Neural cell (in vitro differentiated cells): ENCODE measurements around the gene ZDHHC14. TPM values are rescaled to one million over a fixed set of nuclear protein-coding genes. Genes with fewer than 3 reads are reported as not detected.

ENCODE experiments used
- H2AFZ ChIP-seq: fragments of 200-600, 300-800 bp; sonication (generic), shearing (Covaris generic); 2 replicates; pipeline ENCODE4 v1.6.0; 2014; ENCODE audit warnings: low read depth, mild to moderate bottlenecking, antibody characterized with exemption, low read length, moderate library complexity
- H3F3A ChIP-seq: fragments of 200-600 bp; shearing (Covaris generic); 2 replicates; pipeline ENCODE4 v1.6.1; 2016; ENCODE audit warnings: mild to moderate bottlenecking, moderate library complexity, mixed read lengths, antibody characterized with exemption, low read length; ENCODE audit not compliant: insufficient read depth, poor library complexity, severe bottlenecking
- H3K27ac ChIP-seq: fragments of 200-600, 300-800 bp; sonication (generic), shearing (Covaris generic); 2 replicates; pipeline ENCODE4 v1.5.1; 2014; ENCODE audit warnings: mild to moderate bottlenecking, low read length, moderate library complexity
- H3K27me3 ChIP-seq: fragments of 300-800, 200-600 bp; sonication (generic), shearing (Covaris generic); 2 replicates; pipeline ENCODE4 v1.6.0; 2014; ENCODE audit warnings: mild to moderate bottlenecking, low read depth, low read length, moderate library complexity; ENCODE audit not compliant: insufficient read depth
- H3K36me3 ChIP-seq: fragments of 300-800, 200-600 bp; sonication (generic), shearing (Covaris generic); 2 replicates; pipeline ENCODE4 v1.5.1; 2014; ENCODE audit warnings: mild to moderate bottlenecking, antibody characterized with exemption, low read length, moderate library complexity; ENCODE audit not compliant: insufficient read depth
- H3K4me2 ChIP-seq: fragments of 300-800, 200-600 bp; sonication (generic), shearing (Covaris generic); 2 replicates; pipeline ENCODE4 v1.6.0; 2014; ENCODE audit warnings: mild to moderate bottlenecking, low read length
- H3K4me3 ChIP-seq: fragments of 300-800, 200-600 bp; sonication (generic), shearing (Covaris generic); 2 replicates; pipeline ENCODE4 v1.5.1; 2014; ENCODE audit warnings: mild to moderate bottlenecking, low read length, moderate library complexity
- H3K79me2 ChIP-seq: fragments of 200-600 bp; shearing (Covaris generic); replicated peaks from 2 replicates; pipeline ENCODE4 v1.6.0; 2014; ENCODE audit warnings: mild to moderate bottlenecking, low read length, moderate library complexity; ENCODE audit not compliant: insufficient read depth
- H3K9ac ChIP-seq: fragments of 300-800, 200-600 bp; sonication (generic), shearing (Covaris generic); 2 replicates; pipeline ENCODE4 v1.6.1; 2016; ENCODE audit warnings: mild to moderate bottlenecking, low read length, mixed read lengths
- H3K9me2 ChIP-seq: fragments of 200-600 bp; shearing (Covaris generic); 2 replicates; pipeline ENCODE4 v1.6.1; 2016; ENCODE audit warnings: mild to moderate bottlenecking, low read length, mixed read lengths; ENCODE audit not compliant: insufficient read depth
- H3K9me3 ChIP-seq: fragments of 200-600, 300-800 bp; sonication (generic), shearing (Covaris generic); 2 replicates; pipeline ENCODE4 v1.6.1; 2016; ENCODE audit warnings: mild to moderate bottlenecking, mixed run types, low read length, moderate library complexity, mixed read lengths
- H4K20me1 ChIP-seq: fragments of 200-600 bp; shearing (Covaris generic); 2 replicates; pipeline ENCODE4 v1.6.1; 2016; ENCODE audit warnings: mild to moderate bottlenecking, mixed run types; ENCODE audit not compliant: insufficient read depth
- EP300 ChIP-seq: fragments of 450-650 bp; conservative IDR thresholded peaks from 2 replicates; pipeline ENCODE4 v1.6.1; 2014; ENCODE audit warnings: antibody characterized with exemption, mild to moderate bottlenecking, moderate library complexity; ENCODE audit not compliant: poor library complexity, severe bottlenecking
- EZH2 ChIP-seq: fragments of 200-600, 300-800 bp; shearing (Covaris generic), sonication (generic); IDR thresholded peaks from 2 replicates; pipeline ENCODE4 v1.6.1; 2014; ENCODE audit warnings: antibody characterized with exemption, low read length, borderline replicate concordance, mild to moderate bottlenecking; ENCODE audit not compliant: insufficient read depth, poor library complexity, severe bottlenecking
- MXI1 ChIP-seq: fragments of 450-650 bp; conservative IDR thresholded peaks from 2 replicates; pipeline ENCODE4 v1.6.1; 2014; ENCODE audit warnings: antibody characterized with exemption, mild to moderate bottlenecking; ENCODE audit not compliant: poor library complexity, severe bottlenecking
- POLR2AphosphoS5 ChIP-seq: IDR thresholded peaks from 2 replicates; pipeline ENCODE4 v1.6.1; 2012
- RAD21 ChIP-seq: fragments of 450-650 bp; conservative IDR thresholded peaks from 2 replicates; pipeline ENCODE4 v1.6.1; 2014; ENCODE audit warnings: antibody characterized with exemption, mild to moderate bottlenecking, moderate library complexity
- SMC3 ChIP-seq: fragments of 450-650 bp; conservative IDR thresholded peaks from 2 replicates; pipeline ENCODE4 v1.6.1; 2014; ENCODE audit warnings: antibody characterized with exemption, mild to moderate bottlenecking, moderate library complexity; ENCODE audit not compliant: poor library complexity
- TAF1 ChIP-seq: IDR thresholded peaks from 2 replicates; pipeline ENCODE4 v1.6.1; 2012; ENCODE audit warnings: low read depth
- polyA plus RNA-seq: library from polyadenylated mRNA; depleted of rRNA; stranded (reverse); fragments of >200 nt; gene quantifications from 2 replicates; pipeline ENCODE4 v1.2.3, GENCODE V29; 2014
- TF ChIP-seq, protein P1 (sequence below): IDR thresholded peaks from 2 replicates; pipeline ENCODE4 v1.6.1; 2012; ENCODE audit warnings: borderline replicate concordance
- TF ChIP-seq, protein P2 (sequence below): fragments of 450-650 bp; IDR thresholded peaks from 2 replicates; pipeline ENCODE4 v1.5.1; 2014; ENCODE audit warnings: antibody characterized with exemption, mild to moderate bottlenecking, moderate library complexity; ENCODE audit not compliant: poor library complexity, severe bottlenecking

The ZDHHC14 gene
- polyA plus RNA-seq, 1 donor from 2014 or later, result 4.1 TPM

DNA sequence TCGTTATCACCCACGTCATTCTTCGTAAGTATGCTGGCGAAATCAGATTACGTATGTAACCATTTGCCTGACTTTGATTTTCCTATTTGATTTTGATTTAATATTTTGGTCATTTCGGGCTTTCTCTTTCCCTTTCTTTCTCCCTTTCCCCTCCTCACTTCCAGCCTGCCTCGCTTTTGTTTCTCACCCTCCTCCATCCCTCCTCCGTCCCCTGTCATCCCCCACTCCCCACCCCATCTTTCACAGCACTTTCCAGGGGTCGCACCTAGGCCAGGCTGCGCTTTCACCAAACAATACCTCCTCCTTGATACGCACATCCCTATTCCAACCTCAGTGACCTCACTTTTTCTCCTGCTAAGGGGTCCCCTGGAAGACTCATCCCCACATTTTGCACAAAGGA, 247.5 kb downstream of the ZDHHC14 start:
- no peak overlapping the region for H3K9ac ChIP-seq
- H3K27me3 ChIP-seq, result no peaks in the 10 kb centered on the region
- H3K36me3 ChIP-seq, result no peaks in the 10 kb centered on the region
- H3F3A ChIP-seq, result no peaks in the 10 kb centered on the region
- no peaks in the 10 kb centered on the region for H4K20me1 ChIP-seq
- no peaks in the 10 kb centered on the region for H3K9me3 ChIP-seq
- H2AFZ ChIP-seq, result no peak overlapping the region
- H3K9me2 ChIP-seq, result no peaks in the 10 kb centered on the region
- TF ChIP-seq SMC3, result no peak
- TF ChIP-seq, protein P1, sequence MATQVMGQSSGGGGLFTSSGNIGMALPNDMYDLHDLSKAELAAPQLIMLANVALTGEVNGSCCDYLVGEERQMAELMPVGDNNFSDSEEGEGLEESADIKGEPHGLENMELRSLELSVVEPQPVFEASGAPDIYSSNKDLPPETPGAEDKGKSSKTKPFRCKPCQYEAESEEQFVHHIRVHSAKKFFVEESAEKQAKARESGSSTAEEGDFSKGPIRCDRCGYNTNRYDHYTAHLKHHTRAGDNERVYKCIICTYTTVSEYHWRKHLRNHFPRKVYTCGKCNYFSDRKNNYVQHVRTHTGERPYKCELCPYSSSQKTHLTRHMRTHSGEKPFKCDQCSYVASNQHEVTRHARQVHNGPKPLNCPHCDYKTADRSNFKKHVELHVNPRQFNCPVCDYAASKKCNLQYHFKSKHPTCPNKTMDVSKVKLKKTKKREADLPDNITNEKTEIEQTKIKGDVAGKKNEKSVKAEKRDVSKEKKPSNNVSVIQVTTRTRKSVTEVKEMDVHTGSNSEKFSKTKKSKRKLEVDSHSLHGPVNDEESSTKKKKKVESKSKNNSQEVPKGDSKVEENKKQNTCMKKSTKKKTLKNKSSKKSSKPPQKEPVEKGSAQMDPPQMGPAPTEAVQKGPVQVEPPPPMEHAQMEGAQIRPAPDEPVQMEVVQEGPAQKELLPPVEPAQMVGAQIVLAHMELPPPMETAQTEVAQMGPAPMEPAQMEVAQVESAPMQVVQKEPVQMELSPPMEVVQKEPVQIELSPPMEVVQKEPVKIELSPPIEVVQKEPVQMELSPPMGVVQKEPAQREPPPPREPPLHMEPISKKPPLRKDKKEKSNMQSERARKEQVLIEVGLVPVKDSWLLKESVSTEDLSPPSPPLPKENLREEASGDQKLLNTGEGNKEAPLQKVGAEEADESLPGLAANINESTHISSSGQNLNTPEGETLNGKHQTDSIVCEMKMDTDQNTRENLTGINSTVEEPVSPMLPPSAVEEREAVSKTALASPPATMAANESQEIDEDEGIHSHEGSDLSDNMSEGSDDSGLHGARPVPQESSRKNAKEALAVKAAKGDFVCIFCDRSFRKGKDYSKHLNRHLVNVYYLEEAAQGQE, result no peak
- TF ChIP-seq MXI1, result no peak
- TF ChIP-seq, protein P2, sequence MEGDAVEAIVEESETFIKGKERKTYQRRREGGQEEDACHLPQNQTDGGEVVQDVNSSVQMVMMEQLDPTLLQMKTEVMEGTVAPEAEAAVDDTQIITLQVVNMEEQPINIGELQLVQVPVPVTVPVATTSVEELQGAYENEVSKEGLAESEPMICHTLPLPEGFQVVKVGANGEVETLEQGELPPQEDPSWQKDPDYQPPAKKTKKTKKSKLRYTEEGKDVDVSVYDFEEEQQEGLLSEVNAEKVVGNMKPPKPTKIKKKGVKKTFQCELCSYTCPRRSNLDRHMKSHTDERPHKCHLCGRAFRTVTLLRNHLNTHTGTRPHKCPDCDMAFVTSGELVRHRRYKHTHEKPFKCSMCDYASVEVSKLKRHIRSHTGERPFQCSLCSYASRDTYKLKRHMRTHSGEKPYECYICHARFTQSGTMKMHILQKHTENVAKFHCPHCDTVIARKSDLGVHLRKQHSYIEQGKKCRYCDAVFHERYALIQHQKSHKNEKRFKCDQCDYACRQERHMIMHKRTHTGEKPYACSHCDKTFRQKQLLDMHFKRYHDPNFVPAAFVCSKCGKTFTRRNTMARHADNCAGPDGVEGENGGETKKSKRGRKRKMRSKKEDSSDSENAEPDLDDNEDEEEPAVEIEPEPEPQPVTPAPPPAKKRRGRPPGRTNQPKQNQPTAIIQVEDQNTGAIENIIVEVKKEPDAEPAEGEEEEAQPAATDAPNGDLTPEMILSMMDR, result no peak
- TF ChIP-seq POLR2AphosphoS5, result no peak
- TF ChIP-seq TAF1, result no peak
- TF ChIP-seq EZH2, result no peak
- TF ChIP-seq EP300, result no peak
- TF ChIP-seq RAD21, result no peak
- H3K4me3 ChIP-seq, result no peak overlapping the region
- H3K79me2 ChIP-seq, result no peaks in the 10 kb centered on the region
- no peak overlapping the region for H3K4me2 ChIP-seq
- H3K27ac ChIP-seq, result no peak overlapping the region

DNA sequence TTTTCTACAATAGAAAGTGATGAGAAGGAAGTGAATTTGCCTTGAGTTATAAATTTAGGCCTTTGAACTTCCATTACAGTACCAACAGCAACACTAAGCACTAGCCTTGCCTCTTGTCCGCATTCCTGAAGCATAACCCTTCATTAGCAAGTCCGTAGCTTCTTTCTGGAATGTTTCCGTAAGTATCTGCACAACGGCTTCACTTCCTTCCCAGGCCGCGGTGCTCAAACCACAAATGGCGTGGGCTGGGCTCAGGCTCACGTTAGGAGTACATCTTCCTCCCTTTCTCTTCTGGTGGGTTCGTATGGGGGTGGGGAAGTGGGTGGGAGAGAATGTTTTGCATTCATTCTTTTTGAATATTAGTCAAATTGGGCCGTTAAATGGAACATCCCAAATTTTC, 248.2 kb downstream of the ZDHHC14 start:
- Histone ChIP-seq H3K9me3 (no peaks in the 10 kb centered on the region), H3K4me3 (no peak overlapping the region), H4K20me1 (no peaks in the 10 kb centered on the region), H3K79me2 (no peaks in the 10 kb centered on the region), H3K4me2 (no peak overlapping the region), H3K9ac (no peak overlapping the region), H3F3A (no peaks in the 10 kb centered on the region), H3K9me2 (no peaks in the 10 kb centered on the region), H3K27ac (no peak overlapping the region), H2AFZ (no peak overlapping the region), H3K36me3 (no peaks in the 10 kb centered on the region), H3K27me3 (no peaks in the 10 kb centered on the region)
- TF ChIP-seq MXI1 (no peak), EP300 (no peak), SMC3 (no peak), TAF1 (no peak), EZH2 (no peak), RAD21 (no peak), POLR2AphosphoS5 (no peak)
- TF ChIP-seq, protein P1, result no peak
- TF ChIP-seq, protein P2, result no peak
